Gastroesophageal sphincter (tissue), 4 donors: Measurements from ENCODE around the gene ADORA2A. TPM values are rescaled to one million over a fixed set of nuclear protein-coding genes. Genes with fewer than 3 reads are reported as not detected.

Experiments used
- ATAC-seq: fragments of 150-250 bp; one replicate; pipeline ENCODE4 v1.9.1; 2016; ENCODE audit warnings: mild to moderate bottlenecking, moderate library complexity
- H3K27ac ChIP-seq, 4 donors: fragments of 200-600 bp; sonication (generic) in 3 of 4; 1 replicate in 3 of 4; 2 replicates in 1 of 4; pipeline ENCODE4 v1.5.1; 2016 to 2019
- H3K27me3 ChIP-seq: fragments of 200-600 bp; sonication (generic); one replicate; pipeline ENCODE4 v1.5.1; 2019
- H3K36me3 ChIP-seq, 2 donors: fragments of 200-600 bp; sonication (generic); one replicate each; pipeline ENCODE4 v1.5.1; 2019; ENCODE audit warnings: control low read depth in 1 of 2
- H3K4me1 ChIP-seq, 3 donors: fragments of 200-600 bp; sonication (generic); 1 replicate in 2 of 3; 2 replicates in 1 of 3; pipeline ENCODE4 v1.5.1; 2016 to 2019; ENCODE audit warnings: control low read depth in 2 of 3
- H3K4me3 ChIP-seq, 2 donors: fragments of 200-600 bp; sonication (generic); one replicate each; pipeline ENCODE4 v1.5.1; 2019; ENCODE audit warnings: mild to moderate bottlenecking in 1 of 2, moderate library complexity in 1 of 2
- H3K9me3 ChIP-seq, 3 donors: fragments of 200-600 bp; sonication (generic); one replicate each; pipeline ENCODE4 v1.5.1; 2017 to 2019; ENCODE audit warnings: control low read depth in 2 of 3
- CTCF ChIP-seq, 4 experiments: fragments of 200-600 bp in 2 of 4; fragments of 450-650 bp in 2 of 4; sonication (generic) in 1 of 4; IDR thresholded peaks; one replicate each; pipeline ENCODE4 v1.5.1; 2017 to 2019; ENCODE audit warnings: antibody characterized with exemption in 4 of 4, mild to moderate bottlenecking in 2 of 4, moderate library complexity in 2 of 4
- EP300 ChIP-seq: sonication (generic); formaldehyde crosslinking; IDR thresholded peaks from one replicate; pipeline ENCODE4 v1.6.1; 2017; ENCODE audit warnings: antibody characterized with exemption, mild to moderate bottlenecking
- POLR2A ChIP-seq, 2 donors: fragments of 450-650 bp; IDR thresholded peaks; one replicate each; pipeline ENCODE4 v1.6.1; 2017; ENCODE audit warnings: antibody characterized with exemption in 2 of 2, mild to moderate bottlenecking in 2 of 2, moderate library complexity in 1 of 2
- POLR2AphosphoS5 ChIP-seq: sonication (generic); formaldehyde crosslinking; IDR thresholded peaks from one replicate; pipeline ENCODE4 v1.6.1; 2017; ENCODE audit warnings: antibody characterized with exemption
- WGBS, 2 donors: methylation state at CpG; one replicate each; pipeline ENCODE4 v1.1.5; 2018; ENCODE audit warnings: low coverage in 1 of 2; 5-methylcytosine and 5-hydroxymethylcytosine counted together
- total RNA-seq, 4 donors: library from RNA; depleted of rRNA; stranded (reverse); fragments of >200 nt; gene quantifications; one replicate each; pipeline ENCODE4 v1.1.0, GENCODE V29; 2016

The ADORA2A gene
- total RNA-seq, 4 donors from 2014 or later, result 1.9 to 5.7 (median 3.3) TPM

GRCh38 chr22:24429411-24430365 is 2.3 kb downstream of the ADORA2A start:
- no peak for ATAC-seq

GRCh38 chr22:24430431-24431308 is 3.3 kb downstream of the ADORA2A start:
- H3K36me3 ChIP-seq, result no peaks in the 10 kb centered on the region
- H3K4me1 ChIP-seq, result peaks cover 0 to 54% (median 35%) of the 10 kb centered on the region in 3 donors
- no peaks in the 10 kb centered on the region for H3K9me3 ChIP-seq
- H3K4me3 ChIP-seq, result no peak overlapping the region
- no peak for ATAC-seq
- H3K27me3 ChIP-seq, result peaks cover under 1% of the 10 kb centered on the region
- WGBS, 2 donors, result no CpG with 5 or more reads among the region's 14 CpGs
- H3K27ac ChIP-seq, result peak overlapping the region in 1 of 4 donors; percentile 62
- TF ChIP-seq EP300 (no peak), POLR2AphosphoS5 (no peak), POLR2A (IDR thresholded peaks at IDR 0.05) (no peak), CTCF (IDR thresholded peaks at IDR 0.05) (no peak)

More at GRCh38 chr22:24429411-24430365, 2.3 kb downstream of the ADORA2A start:
- Histone ChIP-seq H3K4me1 (peaks cover 0 to 47% (median 29%) of the 10 kb centered on the region in 3 donors), H3K27ac (peak overlapping the region in 1 of 4 donors; percentile 25), H3K4me3 (no peak overlapping the region), H3K9me3 (no peaks in the 10 kb centered on the region), H3K27me3 (peaks cover 10% of the 10 kb centered on the region), H3K36me3 (no peaks in the 10 kb centered on the region)
- TF ChIP-seq EP300 (no peak), POLR2AphosphoS5 (no peak), CTCF (IDR thresholded peaks at IDR 0.05) (no peak), POLR2A (IDR thresholded peaks at IDR 0.05) (no peak)
- 68% methylated on average over 5 of the region's 22 CpGs; no CpG with 5 or more reads in 1 of the 2 donors for WGBS, 2 donors

DNA sequence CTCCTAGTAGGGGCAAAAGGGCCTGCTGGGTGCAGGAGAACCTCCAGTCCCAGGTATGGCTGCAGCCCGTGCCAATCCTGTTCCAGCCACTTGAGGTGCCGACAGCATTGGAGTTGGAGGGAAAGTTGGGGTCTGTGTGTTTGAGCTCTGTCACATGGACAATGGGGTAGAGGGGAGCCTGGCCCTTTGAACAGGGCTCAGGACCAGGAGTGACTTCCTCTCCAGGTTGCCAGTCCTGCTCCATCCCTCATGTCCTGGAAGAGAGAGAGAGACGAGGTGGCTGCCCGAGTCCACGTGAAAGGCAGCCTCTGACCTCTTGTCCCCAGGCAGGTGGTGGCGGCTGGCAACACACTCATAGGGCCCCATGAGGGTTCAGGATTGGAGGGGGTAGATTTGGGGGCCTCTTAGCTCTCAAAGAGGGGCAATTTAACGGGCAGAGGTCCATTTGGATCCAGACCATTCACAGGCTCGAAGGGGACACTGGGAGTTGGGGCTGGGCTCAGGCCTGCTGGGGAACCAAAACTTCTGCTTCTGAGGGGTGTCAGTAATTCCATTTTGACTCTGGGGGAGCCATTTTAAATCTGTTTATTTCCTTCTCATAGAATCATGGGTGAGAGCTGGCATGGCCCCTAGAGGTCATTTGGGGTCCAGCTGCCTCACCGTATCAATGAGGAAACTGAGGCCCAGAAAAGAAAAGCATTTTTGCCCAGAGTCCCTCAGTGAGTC is 4.1 kb downstream of the ADORA2A start:
- Histone ChIP-seq H3K4me1 (peaks cover 0 to 62% (median 35%) of the 10 kb centered on the region in 3 donors), H3K9me3 (no peaks in the 10 kb centered on the region), H3K27me3 (no peaks in the 10 kb centered on the region), H3K36me3 (no peaks in the 10 kb centered on the region), H3K27ac (peak overlapping the region in 2 of 4 donors; percentile 62 to 63), H3K4me3 (no peak overlapping the region)
- ATAC-seq, result no peak
- WGBS, 2 donors, result 80% methylated on average over 1 of the region's 9 CpGs; no CpG with 5 or more reads in 1 of the 2 donors
- TF ChIP-seq POLR2A (IDR thresholded peaks at IDR 0.05) (no peak), EP300 (no peak), POLR2AphosphoS5 (no peak), CTCF (IDR thresholded peaks at IDR 0.05) (no peak)

GRCh38 chr22:24432059-24432853 is 4.9 kb downstream of the ADORA2A start:
- Histone ChIP-seq H3K4me1 (peaks cover 0 to 65% (median 35%) of the 10 kb centered on the region in 3 donors), H3K9me3 (no peaks in the 10 kb centered on the region), H3K27me3 (no peaks in the 10 kb centered on the region), H3K27ac (peak overlapping the region in 3 of 4 donors; percentile 61 to 63 (median 62)), H3K36me3 (no peaks in the 10 kb centered on the region), H3K4me3 (no peak overlapping the region)
- peak; percentile 60 for ATAC-seq
- TF ChIP-seq CTCF (IDR thresholded peaks at IDR 0.05) (no peak), EP300 (no peak), POLR2A (IDR thresholded peaks at IDR 0.05) (no peak), POLR2AphosphoS5 (peak; percentile 20)
- no CpG with 5 or more reads among the region's 17 CpGs for WGBS, 2 donors
